ENCODE results near the gene CYGB.
A peak's percentile ranks its signal among the peaks of the same experiment; 100 is the strongest.

The CYGB gene

GRCh38 chr17:76544546-76545365 lies 7.2 kb upstream of the CYGB start:
- DNase-seq (ENCODE audit: insufficient read length, low spot score) = peak; percentile 15
- FAIRE-seq = no peak
- TF ChIP-seq, protein P1, sequence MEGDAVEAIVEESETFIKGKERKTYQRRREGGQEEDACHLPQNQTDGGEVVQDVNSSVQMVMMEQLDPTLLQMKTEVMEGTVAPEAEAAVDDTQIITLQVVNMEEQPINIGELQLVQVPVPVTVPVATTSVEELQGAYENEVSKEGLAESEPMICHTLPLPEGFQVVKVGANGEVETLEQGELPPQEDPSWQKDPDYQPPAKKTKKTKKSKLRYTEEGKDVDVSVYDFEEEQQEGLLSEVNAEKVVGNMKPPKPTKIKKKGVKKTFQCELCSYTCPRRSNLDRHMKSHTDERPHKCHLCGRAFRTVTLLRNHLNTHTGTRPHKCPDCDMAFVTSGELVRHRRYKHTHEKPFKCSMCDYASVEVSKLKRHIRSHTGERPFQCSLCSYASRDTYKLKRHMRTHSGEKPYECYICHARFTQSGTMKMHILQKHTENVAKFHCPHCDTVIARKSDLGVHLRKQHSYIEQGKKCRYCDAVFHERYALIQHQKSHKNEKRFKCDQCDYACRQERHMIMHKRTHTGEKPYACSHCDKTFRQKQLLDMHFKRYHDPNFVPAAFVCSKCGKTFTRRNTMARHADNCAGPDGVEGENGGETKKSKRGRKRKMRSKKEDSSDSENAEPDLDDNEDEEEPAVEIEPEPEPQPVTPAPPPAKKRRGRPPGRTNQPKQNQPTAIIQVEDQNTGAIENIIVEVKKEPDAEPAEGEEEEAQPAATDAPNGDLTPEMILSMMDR (IDR thresholded peaks at IDR 0.05; ENCODE audit: insufficient read depth, missing control alignments) = no peak

DNA sequence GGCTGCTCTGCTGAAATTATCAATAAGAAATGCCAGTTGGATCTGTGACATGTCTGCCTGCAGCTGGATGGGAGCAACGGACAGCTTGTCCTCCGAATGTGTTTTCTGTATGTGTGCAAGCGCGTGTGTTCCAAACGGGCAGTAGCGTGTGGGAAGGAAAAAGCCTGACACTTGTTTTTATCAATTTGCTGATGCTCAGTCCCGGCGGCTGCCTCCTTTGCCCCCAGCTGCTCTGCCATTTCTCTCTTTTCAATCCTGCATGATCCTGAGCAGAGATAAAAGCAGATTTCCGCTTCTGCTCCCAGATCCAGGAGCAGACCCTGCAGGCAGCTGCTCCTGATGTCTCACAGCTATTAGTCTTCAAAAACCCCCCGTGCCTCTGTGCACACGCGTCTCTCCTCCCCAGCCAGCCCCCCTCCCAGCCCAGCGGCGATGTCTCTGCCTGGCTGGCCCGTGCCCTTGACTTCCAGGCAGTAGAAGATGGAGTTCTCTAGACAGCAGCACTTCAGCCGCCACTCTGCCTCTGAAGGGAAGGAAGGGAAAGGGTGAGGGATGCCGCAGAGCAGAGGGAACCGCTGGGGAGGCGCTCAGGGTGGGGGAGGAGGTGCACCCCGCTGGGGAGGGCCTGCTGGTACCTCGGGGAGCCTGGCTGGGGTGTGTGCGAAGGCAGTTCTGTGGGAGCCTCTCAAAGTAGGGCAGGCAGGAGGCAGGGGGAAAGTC lies 6.5 kb upstream of the CYGB start:
- FAIRE-seq (no peak), DNase-seq (ENCODE audit: insufficient read length, low spot score) (peak; percentile 16)
- TF ChIP-seq, protein P1 (IDR thresholded peaks at IDR 0.05; ENCODE audit: insufficient read depth, missing control alignments) = no peak

- FAIRE-seq = no peak
- DNase-seq (ENCODE audit: insufficient read length, low spot score) = peak; percentile 5
These were observed 5.9 kb upstream of the CYGB start for GRCh38 chr17:76543482-76543825.

GRCh38 chr17:76542984-76543383 lies 5.5 kb upstream of the CYGB start:
- FAIRE-seq (no peak), DNase-seq (ENCODE audit: insufficient read length, low spot score) (peak; percentile 5)
- TF ChIP-seq, protein P1 (IDR thresholded peaks at IDR 0.05; ENCODE audit: insufficient read depth, missing control alignments) = no peak

More at GRCh38 chr17:76543482-76543825, 5.9 kb upstream of the CYGB start:
- TF ChIP-seq, protein P1 (IDR thresholded peaks at IDR 0.05; ENCODE audit: insufficient read depth, missing control alignments) = no peak

- FAIRE-seq = no peak
- TF ChIP-seq, protein P1 (IDR thresholded peaks at IDR 0.05; ENCODE audit: insufficient read depth, missing control alignments) = no peak
- DNase-seq (ENCODE audit: insufficient read length, low spot score) = no peak
These were observed 5.1 kb upstream of the CYGB start for GRCh38 chr17:76542566-76542971.

DNA sequence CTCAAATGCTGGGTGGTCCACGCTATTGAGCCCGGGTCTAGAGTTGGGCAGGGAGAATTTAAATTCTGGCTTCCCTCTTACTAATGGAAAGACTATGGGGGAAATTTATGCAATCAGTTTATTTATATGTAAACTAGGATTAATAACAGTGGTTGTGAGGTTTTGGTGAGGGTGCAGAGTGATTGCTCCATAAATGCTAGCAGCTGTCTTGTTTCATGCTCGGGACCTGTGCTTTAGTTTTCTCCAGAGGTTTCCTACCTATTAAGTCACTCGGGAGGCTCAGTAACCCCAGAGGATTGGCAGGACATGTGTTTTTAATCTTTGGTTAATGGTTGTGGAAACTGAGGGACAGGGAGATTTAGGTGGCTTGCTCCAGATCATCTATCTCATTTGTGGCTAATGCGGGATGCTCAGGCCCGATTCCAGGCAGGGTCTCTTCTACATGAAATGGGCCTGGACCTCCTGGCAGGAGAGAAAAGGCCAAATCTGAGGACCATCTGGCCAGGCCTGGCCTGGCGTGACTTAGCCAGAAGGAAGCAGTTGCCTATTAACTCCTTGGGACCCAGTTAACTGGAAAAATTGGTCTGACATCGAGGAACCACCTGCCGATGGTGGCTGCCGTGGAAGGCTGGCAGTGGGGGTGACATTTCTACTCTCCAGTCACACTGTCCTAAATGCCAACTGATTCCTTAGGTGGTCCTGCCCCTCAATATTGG lies 4.4 kb upstream of the CYGB start:
- TF ChIP-seq, protein P1 (IDR thresholded peaks at IDR 0.05; ENCODE audit: insufficient read depth, missing control alignments) = no peak
- DNase-seq (ENCODE audit: insufficient read length, low spot score) (no peak), FAIRE-seq (no peak)
